ENCODE results near the gene ABCA7. TPM values are rescaled to one million over a fixed set of nuclear protein-coding genes. Genes with fewer than 3 reads are reported as not detected.

Gene ABCA7
- total and polyA plus RNA-seq, 2 of the 13 experiments (the other 11 are each of a cell fraction or from before 2014, with no cell fraction given) = 4.4 to 32.4 TPM

- TF ChIP-seq TFE3 (CRISPR knock-in tag; IDR thresholded peaks at IDR 0.05) (0 out of 2 replicates have a peak, but pooled peaks have one; percentile 33), TBL1XR1 (IDR thresholded peaks at IDR 0.05; ENCODE audit: borderline replicate concordance, low read length, partially characterized antibody) (peak; percentile 22), MZF1 (CRISPR knock-in tag; IDR thresholded peaks at IDR 0.05; ENCODE audit: borderline replicate concordance) (no peak), SAP130 (CRISPR knock-in tag; IDR thresholded peaks at IDR 0.05; ENCODE audit: low read depth) (peak; percentile 44; the same call in 1 of the 2 replicates), ZGPAT (CRISPR knock-in tag; IDR thresholded peaks at IDR 0.05) (peak; percentile 51), FOXP1 (IDR thresholded peaks at IDR 0.05) (no peak), FOXP1 (CRISPR knock-in tag; IDR thresholded peaks at IDR 0.05) (peak; percentile 82), BCL6 (CRISPR knock-in tag; IDR thresholded peaks at IDR 0.05) (peak; percentile 62; the same call in 1 of the 2 replicates), ZBED4 (CRISPR knock-in tag; IDR thresholded peaks at IDR 0.05; ENCODE audit: borderline replicate concordance) (no peak), ZNF441 (CRISPR knock-in tag; IDR thresholded peaks at IDR 0.05; ENCODE audit: borderline replicate concordance) (peak; percentile 62), ZNF451 (CRISPR knock-in tag; IDR thresholded peaks at IDR 0.05) (peak; percentile 48; the same call in 1 of the 2 replicates), ZNF839 (CRISPR knock-in tag; IDR thresholded peaks at IDR 0.05; ENCODE audit: borderline replicate concordance) (no peak), ZNF12 (CRISPR knock-in tag; IDR thresholded peaks at IDR 0.05) (peak; percentile 38; the same call in 1 of the 2 replicates), SIN3A (IDR thresholded peaks at IDR 0.05; ENCODE audit: borderline replicate concordance, low read depth, low read length) (0 out of 2 replicates have a peak, but pooled peaks have one; percentile 36), ZMYM2 (CRISPR knock-in tag; IDR thresholded peaks at IDR 0.05) (peak; percentile 38), ZNF121 (CRISPR knock-in tag; IDR thresholded peaks at IDR 0.05) (peak; percentile 99), ELF1 (CRISPR knock-in tag; IDR thresholded peaks at IDR 0.05) (peak; percentile 47; the same call in 1 of the 2 replicates), XBP1 (CRISPR knock-in tag; IDR thresholded peaks at IDR 0.05) (no peak), FOSL2 (CRISPR knock-in tag; IDR thresholded peaks at IDR 0.05) (peak; percentile 71), SOX5 (CRISPR knock-in tag; IDR thresholded peaks at IDR 0.05; ENCODE audit: borderline replicate concordance) (peak; percentile 78)
These were observed 57.9 kb downstream of the ABCA7 start (continued) for GRCh38 chr19:1097810-1098176.

Data from HepG2 (cell line).